GM12801 (cell line): ENCODE results near the gene OR7A10.

Experiments used
- TF ChIP-seq, protein P1 (sequence below): IDR thresholded peaks from one replicate; pipeline ENCODE4 v1.5.1; 2011; ENCODE audit warnings: control low read depth; ENCODE audit not compliant: insufficient read length; ENCODE audit errors: extremely low read depth

The OR7A10 gene

GRCh38 chr19:14848822-14849221 is at the start of gene OR7A10:
OR7A10 (minus strand) TSS chr19:14848922; CDS start chr19:14841877, 7,045 bp downstream.
- TF ChIP-seq, protein P1, sequence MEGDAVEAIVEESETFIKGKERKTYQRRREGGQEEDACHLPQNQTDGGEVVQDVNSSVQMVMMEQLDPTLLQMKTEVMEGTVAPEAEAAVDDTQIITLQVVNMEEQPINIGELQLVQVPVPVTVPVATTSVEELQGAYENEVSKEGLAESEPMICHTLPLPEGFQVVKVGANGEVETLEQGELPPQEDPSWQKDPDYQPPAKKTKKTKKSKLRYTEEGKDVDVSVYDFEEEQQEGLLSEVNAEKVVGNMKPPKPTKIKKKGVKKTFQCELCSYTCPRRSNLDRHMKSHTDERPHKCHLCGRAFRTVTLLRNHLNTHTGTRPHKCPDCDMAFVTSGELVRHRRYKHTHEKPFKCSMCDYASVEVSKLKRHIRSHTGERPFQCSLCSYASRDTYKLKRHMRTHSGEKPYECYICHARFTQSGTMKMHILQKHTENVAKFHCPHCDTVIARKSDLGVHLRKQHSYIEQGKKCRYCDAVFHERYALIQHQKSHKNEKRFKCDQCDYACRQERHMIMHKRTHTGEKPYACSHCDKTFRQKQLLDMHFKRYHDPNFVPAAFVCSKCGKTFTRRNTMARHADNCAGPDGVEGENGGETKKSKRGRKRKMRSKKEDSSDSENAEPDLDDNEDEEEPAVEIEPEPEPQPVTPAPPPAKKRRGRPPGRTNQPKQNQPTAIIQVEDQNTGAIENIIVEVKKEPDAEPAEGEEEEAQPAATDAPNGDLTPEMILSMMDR = no peak

GRCh38 chr19:14890643-14891379 is 42.1 kb upstream of the OR7A10 start:
- TF ChIP-seq, protein P1 = no peak

- TF ChIP-seq, protein P1 = no peak
These were observed 41.4 kb upstream of the OR7A10 start for GRCh38 chr19:14889994-14890642.

DNA sequence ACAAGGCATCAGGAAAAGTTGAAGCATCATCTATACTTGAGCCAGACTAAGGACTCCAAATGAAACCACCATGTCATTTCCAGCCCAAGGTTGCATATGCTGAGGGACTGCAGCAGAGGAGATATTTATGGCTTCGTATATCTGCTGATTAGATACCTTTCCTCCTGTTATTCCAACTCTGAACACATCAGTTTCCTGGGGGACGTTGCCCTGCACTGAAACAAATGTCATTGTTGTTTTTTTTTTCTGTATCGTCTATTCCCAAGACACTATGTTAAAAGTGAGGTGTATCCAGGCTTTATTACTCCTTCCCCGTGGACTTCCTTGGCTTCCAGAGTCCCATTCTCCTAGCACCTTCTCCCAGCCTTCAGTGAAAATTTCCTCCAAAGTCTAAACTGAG is 37.3 kb upstream of the OR7A10 start, which contains the start of gene OR7A17:
Gene OR7A17 (minus strand): TSS at position 101 of the 400 bp plus-strand sequence. CDS start 4,777 bp downstream, outside the sequence.
- TF ChIP-seq, protein P1 = no peak

- TF ChIP-seq, protein P1 = no peak
These were observed 23.0 kb upstream of the OR7A10 start for GRCh38 chr19:14871619-14872230.

- TF ChIP-seq, protein P1 = no peak
These were observed 19.8 kb upstream of the OR7A10 start for GRCh38 chr19:14868497-14868896.

DNA sequence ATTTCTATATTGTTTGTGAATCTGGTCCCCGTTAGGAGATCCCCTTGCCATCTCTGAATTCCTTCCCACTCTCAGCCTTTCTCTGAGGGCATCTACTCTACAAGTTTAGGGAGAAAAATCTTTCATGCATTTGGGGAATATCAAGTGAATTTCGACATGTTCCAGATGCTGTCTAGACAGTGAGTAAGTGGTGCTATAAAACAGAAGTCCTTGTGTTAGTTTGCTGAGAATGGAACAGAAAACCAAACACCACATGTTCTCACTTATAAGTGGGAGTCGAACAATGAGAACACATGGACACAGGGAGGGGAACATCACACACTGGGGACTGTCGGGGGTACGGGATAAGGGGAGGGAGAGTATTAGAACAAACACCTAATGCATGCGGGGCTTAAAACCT is 5.1 kb downstream of the OR7A10 start:
- TF ChIP-seq, protein P1 = no peak
